ACC112 (cell line): ENCODE results near the gene GRID1.
"Not testable (repeated sequence)": the region's sequence is repeated elsewhere in the genome, so short reads cannot be mapped to it uniquely, and the experiment has no call there.

Experiments
- H2AFZ ChIP-seq: fragments of 200-600 bp; sonication (generic); one replicate; pipeline ENCODE4 v1.6.0; 2017; ENCODE audit warnings: antibody characterized with exemption, low read length; ENCODE audit not compliant: unreplicated experiment
- H3K27ac ChIP-seq: fragments of 200-600 bp; sonication (generic); 2 replicates; pipeline ENCODE4 v1.5.1; 2014; ENCODE audit warnings: low read depth, mild to moderate bottlenecking, antibody characterized with exemption, low read length, moderate library complexity
- H3K27me3 ChIP-seq: fragments of 200-600 bp; sonication (generic); 2 replicates; pipeline ENCODE4 v1.6.1; 2014; ENCODE audit warnings: mild to moderate bottlenecking, antibody characterized with exemption, low read length, moderate library complexity, mixed read lengths; ENCODE audit not compliant: insufficient read depth
- H3K36me3 ChIP-seq: fragments of 200-600 bp; sonication (generic); 2 replicates; pipeline ENCODE4 v1.6.1; 2016; ENCODE audit warnings: mild to moderate bottlenecking, antibody characterized with exemption, low read length, moderate library complexity, mixed read lengths; ENCODE audit not compliant: insufficient read depth
- H3K4me1 ChIP-seq: fragments of 200-600 bp; sonication (generic); one replicate; pipeline ENCODE4 v1.6.1; 2016; ENCODE audit warnings: low read length, mixed read lengths; ENCODE audit not compliant: insufficient read depth, unreplicated experiment, control insufficient read depth
- H3K4me3 ChIP-seq: fragments of 200-600 bp; sonication (generic); 2 replicates; pipeline ENCODE4 v1.5.1; 2014; ENCODE audit warnings: mild to moderate bottlenecking, low read depth, low read length
- H3K79me2 ChIP-seq: fragments of 200-600 bp; sonication (generic); one replicate; pipeline ENCODE4 v1.6.0; 2016; ENCODE audit warnings: low read length; ENCODE audit not compliant: control insufficient read depth, unreplicated experiment, insufficient read depth

GRID1 gene

DNA sequence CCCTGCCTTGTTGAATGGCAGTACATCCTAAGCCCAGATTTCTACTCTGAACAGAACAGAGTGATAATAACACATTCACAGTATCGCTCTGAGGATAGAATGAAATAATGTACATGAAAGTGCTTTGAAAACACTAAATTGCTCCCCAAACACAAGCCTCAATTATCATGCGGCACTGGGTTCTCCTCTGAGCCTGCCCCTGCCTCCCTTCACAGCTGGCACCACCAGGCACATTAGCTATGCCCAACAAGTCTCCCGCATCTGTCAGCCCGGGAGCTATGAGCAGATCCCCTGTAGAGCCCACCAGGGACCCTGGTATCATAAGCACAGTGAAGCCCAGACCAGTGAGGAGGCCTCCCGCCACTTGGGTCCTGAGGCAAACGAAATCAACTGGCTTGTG lies 405.5 kb downstream of the GRID1 start:
- Histone ChIP-seq H3K79me2 (no peaks in the 10 kb centered on the region), H3K27me3 (no peaks in the 10 kb centered on the region), H3K36me3 (no peaks in the 10 kb centered on the region), H3K4me3 (no peak overlapping the region), H3K4me1 (no peaks in the 10 kb centered on the region), H3K27ac (no peak overlapping the region), H2AFZ (no peak overlapping the region)

GRCh38 chr10:85959239-85959638 lies 407.4 kb downstream of the GRID1 start:
- no peak overlapping the region for H3K27ac ChIP-seq
- H3K4me3 ChIP-seq: no peak overlapping the region
- no peak overlapping the region for H2AFZ ChIP-seq
- no peaks in the 10 kb centered on the region for H3K4me1 ChIP-seq
- H3K79me2 ChIP-seq: no peaks in the 10 kb centered on the region
- H3K36me3 ChIP-seq: no peaks in the 10 kb centered on the region
- no peaks in the 10 kb centered on the region for H3K27me3 ChIP-seq

- no peaks in the 10 kb centered on the region for H3K79me2 ChIP-seq
These were observed 415.7 kb downstream of the GRID1 start for GRCh38 chr10:85950921-85951320.

GRCh38 chr10:85946713-85947326 lies 419.8 kb downstream of the GRID1 start:
- Histone ChIP-seq H3K27me3 (no peaks in the 10 kb centered on the region), H3K4me3 (no peak overlapping the region), H3K4me1 (no peaks in the 10 kb centered on the region), H2AFZ (no peak overlapping the region), H3K36me3 (no peaks in the 10 kb centered on the region), H3K79me2 (no peaks in the 10 kb centered on the region), H3K27ac (no peak overlapping the region)

More at GRCh38 chr10:85950921-85951320, 415.7 kb downstream of the GRID1 start:
- Histone ChIP-seq H3K4me3 (no peak overlapping the region), H3K27me3 (no peaks in the 10 kb centered on the region), H3K27ac (no peak overlapping the region), H3K36me3 (no peaks in the 10 kb centered on the region), H2AFZ (no peak overlapping the region), H3K4me1 (no peaks in the 10 kb centered on the region)

- Histone ChIP-seq H2AFZ (no peak overlapping the region), H3K36me3 (no peaks in the 10 kb centered on the region), H3K4me3 (no peak overlapping the region), H3K4me1 (no peaks in the 10 kb centered on the region), H3K27me3 (no peaks in the 10 kb centered on the region), H3K79me2 (no peaks in the 10 kb centered on the region), H3K27ac (no peak overlapping the region)
These were observed 430.4 kb downstream of the GRID1 start for GRCh38 chr10:85936161-85936560.

DNA sequence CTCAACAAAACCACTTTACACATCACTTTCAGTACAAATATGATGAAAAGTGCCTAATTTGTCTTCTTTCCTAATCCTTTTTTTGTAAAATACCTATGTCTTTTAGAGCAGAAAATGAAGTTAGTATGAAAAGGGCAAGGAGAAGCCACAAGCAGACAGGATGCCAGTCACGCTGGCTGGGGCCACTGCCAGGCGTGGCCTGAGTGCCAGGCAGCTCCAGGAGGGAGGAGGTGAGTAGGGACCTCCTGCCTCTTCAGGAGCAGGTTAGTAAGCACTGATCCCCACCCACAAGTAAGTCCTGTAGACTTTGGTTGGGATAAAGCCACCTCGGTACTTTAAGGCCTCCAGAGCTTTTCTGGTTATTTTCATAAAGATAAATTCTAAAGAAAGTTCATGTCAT lies 432.0 kb downstream of the GRID1 start:
- Histone ChIP-seq H3K79me2 (no peaks in the 10 kb centered on the region), H3K27me3 (no peaks in the 10 kb centered on the region), H2AFZ (no peak overlapping the region), H3K27ac (no peak overlapping the region), H3K36me3 (no peaks in the 10 kb centered on the region), H3K4me3 (no peak overlapping the region), H3K4me1 (no peaks in the 10 kb centered on the region)

DNA sequence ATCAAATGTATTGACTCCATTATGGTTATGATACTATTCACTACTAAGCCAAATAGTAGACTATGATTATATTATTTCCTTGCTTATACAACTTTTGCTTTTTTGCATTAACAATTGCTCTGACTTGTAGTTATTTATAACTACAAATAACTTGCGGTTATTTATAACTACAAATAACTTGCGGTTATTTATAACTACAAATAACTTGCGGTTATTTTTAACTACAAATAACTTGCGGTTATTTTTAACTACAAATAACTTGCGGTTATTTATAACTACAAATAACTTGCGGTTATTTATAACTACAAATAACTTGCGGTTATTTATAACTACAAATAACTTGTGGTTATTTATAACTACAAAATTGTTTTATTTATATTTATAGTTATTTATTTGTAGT lies 436.6 kb downstream of the GRID1 start:
- not testable (repeated sequence) for H3K36me3 ChIP-seq, H3K27me3 ChIP-seq, H3K4me3 ChIP-seq

DNA sequence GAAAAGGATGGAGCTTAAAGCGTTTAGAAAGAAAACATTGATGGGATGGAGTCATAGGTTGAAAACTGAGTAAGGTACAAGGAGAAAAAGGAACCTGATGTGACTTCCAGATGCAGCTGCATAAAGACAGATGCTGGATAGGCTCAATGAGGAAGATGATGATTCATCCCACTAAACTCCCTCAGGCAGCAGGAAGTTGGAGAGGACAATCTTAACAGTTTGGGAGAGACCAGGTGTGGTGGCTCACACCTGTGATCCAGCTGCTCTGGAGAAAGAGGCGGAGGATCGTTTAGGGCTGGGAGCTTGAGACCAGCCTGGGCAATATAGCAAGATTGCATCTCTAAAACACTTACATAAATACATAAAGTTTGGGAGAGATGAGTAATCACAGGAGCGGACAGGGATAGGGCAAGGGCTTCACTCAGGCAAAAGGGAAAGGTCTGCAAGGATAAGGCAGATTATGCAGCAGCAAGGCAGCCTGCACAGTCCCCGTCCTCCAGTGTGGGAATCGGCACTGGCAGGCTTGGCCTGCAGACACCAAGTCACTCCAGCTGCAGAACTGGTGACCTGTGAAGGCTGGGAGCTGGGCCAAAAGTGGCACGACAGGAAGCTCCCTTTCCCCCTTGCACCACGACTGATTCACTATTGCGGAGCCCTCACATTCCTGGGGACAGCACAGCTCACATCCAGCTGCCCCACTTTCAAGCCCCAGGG lies 438.5 kb downstream of the GRID1 start:
- no peak overlapping the region for H3K4me3 ChIP-seq
- no peak overlapping the region for H2AFZ ChIP-seq
- H3K36me3 ChIP-seq: no peaks in the 10 kb centered on the region
- H3K79me2 ChIP-seq: no peaks in the 10 kb centered on the region
- H3K27me3 ChIP-seq: no peaks in the 10 kb centered on the region
- H3K4me1 ChIP-seq: no peaks in the 10 kb centered on the region
- H3K27ac ChIP-seq: no peak overlapping the region

More for the DNA sequence above, 436.6 kb downstream of the GRID1 start:
- H3K4me1 ChIP-seq, H3K27ac ChIP-seq, H2AFZ ChIP-seq, H3K79me2 ChIP-seq: not testable (repeated sequence)

DNA sequence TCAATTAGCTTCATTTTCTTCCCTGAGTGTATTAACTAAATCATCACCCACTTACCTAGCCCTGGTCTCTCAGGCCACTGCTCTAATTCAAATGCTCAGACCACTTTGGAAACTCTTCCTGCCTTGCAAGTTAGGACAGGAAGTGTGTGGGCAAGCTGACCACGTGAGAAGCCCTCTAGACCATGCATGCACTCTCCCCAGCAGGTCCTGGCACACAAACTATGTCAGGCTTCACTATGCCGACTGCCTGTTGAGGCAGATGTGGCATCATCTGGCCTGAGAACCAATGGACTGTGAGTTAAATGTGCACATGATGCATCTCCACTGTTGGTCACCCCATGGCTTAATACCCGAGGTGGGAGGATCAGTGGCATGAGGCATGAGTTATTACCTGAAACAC lies 439.6 kb downstream of the GRID1 start:
- Histone ChIP-seq H3K4me3 (no peak overlapping the region), H3K4me1 (no peaks in the 10 kb centered on the region), H3K27me3 (no peaks in the 10 kb centered on the region), H3K36me3 (no peaks in the 10 kb centered on the region), H2AFZ (no peak overlapping the region), H3K79me2 (no peaks in the 10 kb centered on the region), H3K27ac (no peak overlapping the region)

- Histone ChIP-seq H3K27me3 (no peaks in the 10 kb centered on the region), H3K27ac (no peak overlapping the region), H3K36me3 (no peaks in the 10 kb centered on the region), H3K4me3 (no peak overlapping the region), H3K4me1 (no peaks in the 10 kb centered on the region), H3K79me2 (no peaks in the 10 kb centered on the region), H2AFZ (no peak overlapping the region)
These were observed 440.5 kb downstream of the GRID1 start for GRCh38 chr10:85926136-85926535.

GRCh38 chr10:85925201-85925750 lies 441.3 kb downstream of the GRID1 start:
- no peak overlapping the region for H3K4me3 ChIP-seq
- H3K79me2 ChIP-seq: no peaks in the 10 kb centered on the region
- no peaks in the 10 kb centered on the region for H3K4me1 ChIP-seq
- no peak overlapping the region for H2AFZ ChIP-seq
- no peaks in the 10 kb centered on the region for H3K27me3 ChIP-seq
- no peaks in the 10 kb centered on the region for H3K36me3 ChIP-seq
- no peak overlapping the region for H3K27ac ChIP-seq
